ENCODE results near the gene TCTN3.
"Not testable (repeated sequence)": the region's sequence is repeated elsewhere in the genome, so short reads cannot be mapped to it uniquely, and the experiment has no call there.

Gene TCTN3

GRCh38 chr10:95674643-95675042 is 19.1 kb downstream of the TCTN3 start:
- no peak for ATAC-seq
- no peak for TF ChIP-seq GLIS3 (CRISPR knock-in tag; IDR thresholded peaks at IDR 0.05)
- no peak for TF ChIP-seq ZNF565 (CRISPR knock-in tag; conservative IDR thresholded peaks at IDR 0.05; ENCODE audit: low read depth)
- TF ChIP-seq TCF4 (CRISPR knock-in tag; IDR thresholded peaks at IDR 0.05; ENCODE audit: borderline replicate concordance) = no peak

- ATAC-seq = not testable (repeated sequence)
Observed at GRCh38 chr10:95672641-95673040, 21.1 kb downstream of the TCTN3 start.

- TF ChIP-seq SNAI2 (CRISPR knock-in tag; IDR thresholded peaks at IDR 0.05) (no peak), PATZ1 (CRISPR knock-in tag; IDR thresholded peaks at IDR 0.05; ENCODE audit: borderline replicate concordance) (no peak), RARB (CRISPR knock-in tag; IDR thresholded peaks at IDR 0.05) (no peak), CREB5 (CRISPR knock-in tag; IDR thresholded peaks at IDR 0.05; ENCODE audit: low read depth) (no peak), CSDC2 (CRISPR knock-in tag; IDR thresholded peaks at IDR 0.05) (no peak), GLIS3 (CRISPR knock-in tag; IDR thresholded peaks at IDR 0.05) (no peak), BACH2 (CRISPR knock-in tag; IDR thresholded peaks at IDR 0.05; ENCODE audit: borderline replicate concordance) (no peak), ZC3H10 (CRISPR knock-in tag; IDR thresholded peaks at IDR 0.05) (no peak), OSR1 (CRISPR knock-in tag; IDR thresholded peaks at IDR 0.05) (no peak), ZFP30 (CRISPR knock-in tag; IDR thresholded peaks at IDR 0.05) (no peak), ZNF8 (CRISPR knock-in tag; IDR thresholded peaks at IDR 0.05) (no peak), ARNTL (CRISPR knock-in tag; IDR thresholded peaks at IDR 0.05; ENCODE audit: borderline replicate concordance, low read depth) (no peak), ZFP3 (CRISPR knock-in tag; IDR thresholded peaks at IDR 0.05) (no peak), TCF4 (CRISPR knock-in tag; IDR thresholded peaks at IDR 0.05; ENCODE audit: borderline replicate concordance) (no peak), PPARA (CRISPR knock-in tag; IDR thresholded peaks at IDR 0.05; ENCODE audit: borderline replicate concordance) (no peak), ISL1 (CRISPR knock-in tag; IDR thresholded peaks at IDR 0.05) (no peak), ZNF565 (CRISPR knock-in tag; conservative IDR thresholded peaks at IDR 0.05; ENCODE audit: low read depth) (no peak), ZNF70 (CRISPR knock-in tag; IDR thresholded peaks at IDR 0.05) (no peak), CSRNP3 (CRISPR knock-in tag; IDR thresholded peaks at IDR 0.05) (no peak), TSHZ2 (CRISPR knock-in tag; IDR thresholded peaks at IDR 0.05) (no peak)
- ATAC-seq = no peak
Observed at GRCh38 chr10:95664543-95664942, 29.2 kb downstream of the TCTN3 start.

- TF ChIP-seq RARB (CRISPR knock-in tag; IDR thresholded peaks at IDR 0.05) = no peak
- no peak for TF ChIP-seq ESRRG (CRISPR knock-in tag; IDR thresholded peaks at IDR 0.05)
- TF ChIP-seq SNAI2 (CRISPR knock-in tag; IDR thresholded peaks at IDR 0.05) = no peak
- no peak for TF ChIP-seq PATZ1 (CRISPR knock-in tag; IDR thresholded peaks at IDR 0.05; ENCODE audit: borderline replicate concordance)
- TF ChIP-seq ZFP30 (CRISPR knock-in tag; IDR thresholded peaks at IDR 0.05) = no peak
- no peak for TF ChIP-seq POU6F1 (CRISPR knock-in tag; IDR thresholded peaks at IDR 0.05; ENCODE audit: borderline replicate concordance, low read depth)
- no peak for TF ChIP-seq CREB5 (CRISPR knock-in tag; IDR thresholded peaks at IDR 0.05; ENCODE audit: low read depth)
- TF ChIP-seq ISL1 (CRISPR knock-in tag; IDR thresholded peaks at IDR 0.05) = no peak
- no peak for TF ChIP-seq PPARA (CRISPR knock-in tag; IDR thresholded peaks at IDR 0.05; ENCODE audit: borderline replicate concordance)
- no peak for ATAC-seq
Observed at GRCh38 chr10:95663496-95663895, 30.2 kb downstream of the TCTN3 start.

Measured in SK-N-SH treated with all-trans-retinoic acid at 6 μM for 48 hours (cell line).